Fibroblast of lung (primary cell): ENCODE results near the gene SETBP1.

ENCODE experiments used
- EZH2 ChIP-seq: IDR thresholded peaks from 2 replicates; pipeline ENCODE4 v1.5.1; 2012; ENCODE audit warnings: low read length, control low read depth, mild to moderate bottlenecking; ENCODE audit errors: missing control alignments
- TF ChIP-seq, protein P1 (sequence below), 2 donors: IDR thresholded peaks in 1 of 2; conservative IDR thresholded peaks in 1 of 2; 1 replicate in 1 of 2; 2 replicates in 1 of 2; pipeline ENCODE4 v1.5.1; 2011 to 2012; ENCODE audit warnings: low read length in 2 of 2, control low read depth in 1 of 2, inconsistent platforms in 1 of 2, low read depth in 1 of 2, mild to moderate bottlenecking in 1 of 2

DNA sequence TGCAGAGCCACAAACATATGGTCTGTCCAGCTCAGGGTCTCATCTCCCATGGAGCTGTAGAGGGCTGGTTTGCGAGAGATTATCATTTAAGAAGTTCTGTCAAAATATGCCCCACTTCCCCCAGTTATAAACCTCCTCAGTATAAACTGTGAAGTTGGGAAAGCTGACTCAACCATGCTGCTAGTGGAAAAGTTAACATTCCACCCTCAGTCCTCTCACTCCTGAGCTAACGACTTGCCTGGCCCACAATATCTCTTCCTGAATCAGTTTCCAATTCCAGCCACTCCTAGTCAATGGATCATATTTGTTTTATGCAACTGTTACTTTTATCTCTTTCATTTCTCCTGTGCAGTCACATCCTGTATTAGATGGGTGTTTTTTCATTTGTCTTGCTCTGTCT is 326.2 kb downstream of the SETBP1 start:
- no peak for TF ChIP-seq EZH2
- TF ChIP-seq, protein P1, sequence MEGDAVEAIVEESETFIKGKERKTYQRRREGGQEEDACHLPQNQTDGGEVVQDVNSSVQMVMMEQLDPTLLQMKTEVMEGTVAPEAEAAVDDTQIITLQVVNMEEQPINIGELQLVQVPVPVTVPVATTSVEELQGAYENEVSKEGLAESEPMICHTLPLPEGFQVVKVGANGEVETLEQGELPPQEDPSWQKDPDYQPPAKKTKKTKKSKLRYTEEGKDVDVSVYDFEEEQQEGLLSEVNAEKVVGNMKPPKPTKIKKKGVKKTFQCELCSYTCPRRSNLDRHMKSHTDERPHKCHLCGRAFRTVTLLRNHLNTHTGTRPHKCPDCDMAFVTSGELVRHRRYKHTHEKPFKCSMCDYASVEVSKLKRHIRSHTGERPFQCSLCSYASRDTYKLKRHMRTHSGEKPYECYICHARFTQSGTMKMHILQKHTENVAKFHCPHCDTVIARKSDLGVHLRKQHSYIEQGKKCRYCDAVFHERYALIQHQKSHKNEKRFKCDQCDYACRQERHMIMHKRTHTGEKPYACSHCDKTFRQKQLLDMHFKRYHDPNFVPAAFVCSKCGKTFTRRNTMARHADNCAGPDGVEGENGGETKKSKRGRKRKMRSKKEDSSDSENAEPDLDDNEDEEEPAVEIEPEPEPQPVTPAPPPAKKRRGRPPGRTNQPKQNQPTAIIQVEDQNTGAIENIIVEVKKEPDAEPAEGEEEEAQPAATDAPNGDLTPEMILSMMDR (conservative IDR thresholded peaks at IDR 0.05 in 1 of 2, IDR thresholded peaks at IDR 0.05 in 1 of 2; ENCODE audit: low read depth in 1 of 2, low read length in 2 of 2) = no peak
